Fibroblast of villous mesenchyme (primary cell): ENCODE data around the gene TMOD2. TPM values are rescaled to one million over a fixed set of nuclear protein-coding genes. Genes with fewer than 3 reads are reported as not detected.

Source experiments
- DNase-seq: peaks from one replicate; pipeline ENCODE4 v3.0.0-alpha.2; 2010; ENCODE audit warnings: low read depth
- H3K4me3 ChIP-seq: 2 replicates; pipeline ENCODE4 v1.5.1; 2011; ENCODE audit warnings: low read depth, mild to moderate bottlenecking, low read length
- small RNA-seq: library from RNA; depleted of rRNA; stranded (forward); fragments of <200 nt; gene quantifications from one replicate; pipeline ENCODE3, GENCODE V24; 2012
- total RNA-seq: library from RNA; depleted of rRNA; stranded (reverse); fragments of >200 nt; gene quantifications from 2 replicates; pipeline ENCODE4 v1.2.3, GENCODE V29; 2012
- TF ChIP-seq, protein P1 (sequence below): IDR thresholded peaks from 2 replicates; pipeline ENCODE4 v1.5.1; 2012; ENCODE audit warnings: low read depth, mild to moderate bottlenecking, low read length; ENCODE audit not compliant: insufficient read depth

TMOD2 gene
- total RNA-seq, 1 donor = 7.3 TPM

DNA sequence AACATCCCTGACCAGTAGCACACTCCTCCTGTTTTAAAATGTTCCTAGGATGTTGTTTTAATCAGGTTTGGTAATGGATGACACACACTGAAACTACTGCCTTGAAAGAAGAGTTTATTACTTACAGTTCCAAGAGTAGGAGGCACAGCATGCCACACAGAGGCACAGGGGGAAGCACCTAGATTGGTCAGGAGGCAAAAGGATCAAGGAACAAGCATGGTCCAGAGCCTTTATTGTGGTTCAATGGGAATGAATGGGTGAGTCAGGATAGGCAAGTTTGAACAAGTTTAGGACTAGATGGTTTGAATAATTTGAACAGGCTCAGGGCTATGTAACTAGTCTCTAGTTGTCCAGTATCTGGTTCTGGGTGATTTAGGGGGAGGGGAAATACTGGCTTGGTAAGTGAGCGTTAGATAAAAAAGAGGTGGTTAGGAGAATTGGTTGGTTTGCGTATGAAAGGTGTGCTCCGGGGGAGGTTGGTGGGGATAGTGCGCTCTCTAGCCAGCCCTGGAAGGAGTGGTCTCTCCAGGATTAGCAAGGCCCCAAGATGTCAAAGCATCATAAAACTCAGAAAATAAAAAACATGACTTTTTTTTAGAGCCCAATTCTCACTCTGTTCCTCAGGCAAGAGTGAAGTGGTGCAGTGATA lies 113.1 kb downstream of the TMOD2 start:
- DNase-seq = no peak
- TF ChIP-seq, protein P1, sequence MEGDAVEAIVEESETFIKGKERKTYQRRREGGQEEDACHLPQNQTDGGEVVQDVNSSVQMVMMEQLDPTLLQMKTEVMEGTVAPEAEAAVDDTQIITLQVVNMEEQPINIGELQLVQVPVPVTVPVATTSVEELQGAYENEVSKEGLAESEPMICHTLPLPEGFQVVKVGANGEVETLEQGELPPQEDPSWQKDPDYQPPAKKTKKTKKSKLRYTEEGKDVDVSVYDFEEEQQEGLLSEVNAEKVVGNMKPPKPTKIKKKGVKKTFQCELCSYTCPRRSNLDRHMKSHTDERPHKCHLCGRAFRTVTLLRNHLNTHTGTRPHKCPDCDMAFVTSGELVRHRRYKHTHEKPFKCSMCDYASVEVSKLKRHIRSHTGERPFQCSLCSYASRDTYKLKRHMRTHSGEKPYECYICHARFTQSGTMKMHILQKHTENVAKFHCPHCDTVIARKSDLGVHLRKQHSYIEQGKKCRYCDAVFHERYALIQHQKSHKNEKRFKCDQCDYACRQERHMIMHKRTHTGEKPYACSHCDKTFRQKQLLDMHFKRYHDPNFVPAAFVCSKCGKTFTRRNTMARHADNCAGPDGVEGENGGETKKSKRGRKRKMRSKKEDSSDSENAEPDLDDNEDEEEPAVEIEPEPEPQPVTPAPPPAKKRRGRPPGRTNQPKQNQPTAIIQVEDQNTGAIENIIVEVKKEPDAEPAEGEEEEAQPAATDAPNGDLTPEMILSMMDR = no peak
- no peak overlapping the region for H3K4me3 ChIP-seq

- no peak overlapping the region for H3K4me3 ChIP-seq
- TF ChIP-seq, protein P1 = no peak
- no peak for DNase-seq
Measured at GRCh38 chr15:51865317-51865716, 113.9 kb downstream of the TMOD2 start.

Small RNA genes lying within 50 kb of the gene (small RNA-seq; reads per million reads assigned to genes)
- gene AC090971.5 (not detected), gene RF00017 (not detected)

Other genes starting within 250 kb of the TMOD2 start
- gene DMXL2, start 128.8 kb upstream of the TMOD2 start, total RNA-seq = 35.1 and 56.1 TPM in 2 replicates
- under 0.01 TPM in 1 of 2 replicates, not detected in the other for gene SCG3, start 70.1 kb upstream of the TMOD2 start, total RNA-seq
- gene LYSMD2, start 13.9 kb upstream of the TMOD2 start, total RNA-seq = 5.2 and 10.8 TPM in 2 replicates
- gene TMOD3, start 78.1 kb downstream of the TMOD2 start, total RNA-seq = 56.0 and 100 TPM in 2 replicates
- gene LEO1, start 220.2 kb downstream of the TMOD2 start, total RNA-seq = 22.2 and 28.1 TPM in 2 replicates